Uterus (tissue), 2 donors: ENCODE results near the gene CDYL.

Experiments used
- CTCF ChIP-seq, 4 experiments: fragments of 200-600 bp in 2 of 4; fragments of 450-650 bp in 2 of 4; sonication (generic) in 2 of 4; IDR thresholded peaks; one replicate each; pipeline ENCODE4 v1.5.1; 2016 to 2019; ENCODE audit warnings: antibody characterized with exemption in 4 of 4, mild to moderate bottlenecking in 2 of 4, moderate library complexity in 1 of 4
- POLR2A ChIP-seq, 2 donors: fragments of 450-650 bp; IDR thresholded peaks; one replicate each; pipeline ENCODE4 v1.6.1; 2016; ENCODE audit warnings: antibody characterized with exemption in 2 of 2, mild to moderate bottlenecking in 1 of 2, moderate library complexity in 1 of 2

DNA sequence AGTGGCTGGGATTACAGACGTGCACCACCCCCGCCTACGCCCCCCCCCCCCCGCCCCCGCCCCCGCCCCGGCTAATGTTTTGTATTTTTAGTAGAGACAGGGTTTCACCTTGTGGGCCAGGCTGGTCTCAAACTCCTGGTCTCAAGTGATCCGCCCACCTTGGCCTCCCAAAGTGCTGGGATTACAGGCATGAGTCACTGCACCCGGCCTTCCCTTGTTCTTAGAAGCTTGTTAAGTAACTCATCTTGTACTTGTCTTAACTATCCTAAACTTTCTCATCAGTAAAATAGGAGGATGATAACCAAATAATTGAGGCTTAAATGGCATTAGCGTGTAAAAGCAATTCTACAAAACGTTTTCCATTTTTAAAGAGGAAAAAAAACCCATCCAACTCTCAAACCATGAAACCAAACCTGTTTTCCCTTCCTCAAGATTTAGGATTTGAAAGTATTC is 4.2 kb downstream of the CDYL start:
- TF ChIP-seq CTCF (IDR thresholded peaks at IDR 0.05) (no peak), POLR2A (IDR thresholded peaks at IDR 0.05) (no peak)
